ENCODE measurements around the gene TRMO.

DNA sequence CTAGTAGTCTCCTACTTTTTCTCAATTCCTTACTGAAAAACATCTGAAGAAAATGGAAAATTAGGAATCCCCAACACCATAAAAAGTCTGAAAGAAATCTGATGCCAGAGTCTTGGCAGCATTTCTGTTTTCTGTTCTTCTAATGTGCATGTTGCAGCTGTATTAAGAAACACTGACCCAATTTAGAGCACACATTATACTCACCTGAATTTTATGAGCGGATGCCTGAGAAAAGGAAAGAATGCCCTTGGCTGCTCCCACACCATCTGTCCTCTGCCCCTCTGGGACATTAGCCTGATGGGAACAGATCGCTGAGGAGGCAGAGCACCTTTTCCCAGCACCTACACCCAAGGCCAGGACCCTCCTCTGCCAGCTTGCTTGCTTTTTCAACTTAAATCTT is 46.7 kb upstream of the TRMO start:
- TF ChIP-seq POLR2A (IDR thresholded peaks at IDR 0.05; ENCODE audit: extremely low read depth, insufficient read length) (no peak), MYC (IDR thresholded peaks at IDR 0.05; ENCODE audit: low read depth, low read length) (no peak)
- TF ChIP-seq, protein P1, sequence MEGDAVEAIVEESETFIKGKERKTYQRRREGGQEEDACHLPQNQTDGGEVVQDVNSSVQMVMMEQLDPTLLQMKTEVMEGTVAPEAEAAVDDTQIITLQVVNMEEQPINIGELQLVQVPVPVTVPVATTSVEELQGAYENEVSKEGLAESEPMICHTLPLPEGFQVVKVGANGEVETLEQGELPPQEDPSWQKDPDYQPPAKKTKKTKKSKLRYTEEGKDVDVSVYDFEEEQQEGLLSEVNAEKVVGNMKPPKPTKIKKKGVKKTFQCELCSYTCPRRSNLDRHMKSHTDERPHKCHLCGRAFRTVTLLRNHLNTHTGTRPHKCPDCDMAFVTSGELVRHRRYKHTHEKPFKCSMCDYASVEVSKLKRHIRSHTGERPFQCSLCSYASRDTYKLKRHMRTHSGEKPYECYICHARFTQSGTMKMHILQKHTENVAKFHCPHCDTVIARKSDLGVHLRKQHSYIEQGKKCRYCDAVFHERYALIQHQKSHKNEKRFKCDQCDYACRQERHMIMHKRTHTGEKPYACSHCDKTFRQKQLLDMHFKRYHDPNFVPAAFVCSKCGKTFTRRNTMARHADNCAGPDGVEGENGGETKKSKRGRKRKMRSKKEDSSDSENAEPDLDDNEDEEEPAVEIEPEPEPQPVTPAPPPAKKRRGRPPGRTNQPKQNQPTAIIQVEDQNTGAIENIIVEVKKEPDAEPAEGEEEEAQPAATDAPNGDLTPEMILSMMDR (IDR thresholded peaks at IDR 0.05; ENCODE audit: low read depth, low read length) = no peak
- TF ChIP-seq, protein P2, sequence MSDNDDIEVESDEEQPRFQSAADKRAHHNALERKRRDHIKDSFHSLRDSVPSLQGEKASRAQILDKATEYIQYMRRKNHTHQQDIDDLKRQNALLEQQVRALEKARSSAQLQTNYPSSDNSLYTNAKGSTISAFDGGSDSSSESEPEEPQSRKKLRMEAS (IDR thresholded peaks at IDR 0.05; ENCODE audit: low read depth, low read length) = no peak
